ENCODE measurements around the gene PARD3.
A peak's percentile ranks its signal among the peaks of the same experiment; 100 is the strongest.

Gene PARD3

DNA sequence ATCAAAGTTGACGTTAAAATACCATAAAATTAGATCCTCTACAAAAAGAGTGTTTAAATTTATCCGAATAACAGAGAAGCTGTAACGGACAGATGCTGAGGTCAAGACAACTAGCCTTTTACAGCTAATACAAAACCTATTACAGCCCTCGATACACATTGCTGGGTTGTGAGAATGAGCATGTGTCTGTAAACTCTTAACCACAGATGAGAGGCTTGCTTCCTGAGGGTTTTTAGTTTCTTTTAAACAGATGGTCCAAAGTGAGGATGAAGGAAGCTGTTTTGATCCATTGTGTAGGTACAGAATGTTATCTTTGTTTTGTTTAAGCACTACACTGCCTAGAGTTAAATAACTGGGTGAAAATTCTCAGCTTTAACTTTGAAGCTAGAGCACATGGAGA lies 578.2 kb downstream of the PARD3 start:
- TF ChIP-seq, protein P1, sequence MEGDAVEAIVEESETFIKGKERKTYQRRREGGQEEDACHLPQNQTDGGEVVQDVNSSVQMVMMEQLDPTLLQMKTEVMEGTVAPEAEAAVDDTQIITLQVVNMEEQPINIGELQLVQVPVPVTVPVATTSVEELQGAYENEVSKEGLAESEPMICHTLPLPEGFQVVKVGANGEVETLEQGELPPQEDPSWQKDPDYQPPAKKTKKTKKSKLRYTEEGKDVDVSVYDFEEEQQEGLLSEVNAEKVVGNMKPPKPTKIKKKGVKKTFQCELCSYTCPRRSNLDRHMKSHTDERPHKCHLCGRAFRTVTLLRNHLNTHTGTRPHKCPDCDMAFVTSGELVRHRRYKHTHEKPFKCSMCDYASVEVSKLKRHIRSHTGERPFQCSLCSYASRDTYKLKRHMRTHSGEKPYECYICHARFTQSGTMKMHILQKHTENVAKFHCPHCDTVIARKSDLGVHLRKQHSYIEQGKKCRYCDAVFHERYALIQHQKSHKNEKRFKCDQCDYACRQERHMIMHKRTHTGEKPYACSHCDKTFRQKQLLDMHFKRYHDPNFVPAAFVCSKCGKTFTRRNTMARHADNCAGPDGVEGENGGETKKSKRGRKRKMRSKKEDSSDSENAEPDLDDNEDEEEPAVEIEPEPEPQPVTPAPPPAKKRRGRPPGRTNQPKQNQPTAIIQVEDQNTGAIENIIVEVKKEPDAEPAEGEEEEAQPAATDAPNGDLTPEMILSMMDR (conservative IDR thresholded peaks at IDR 0.05; ENCODE audit: control insufficient read depth, insufficient read depth, low read depth, low read length): no peak
- DNase-seq (ENCODE audit: low read depth): no peak
- H3K4me3 ChIP-seq (ENCODE audit: control insufficient read depth, low read depth, low read length): no peak overlapping the region

DNA sequence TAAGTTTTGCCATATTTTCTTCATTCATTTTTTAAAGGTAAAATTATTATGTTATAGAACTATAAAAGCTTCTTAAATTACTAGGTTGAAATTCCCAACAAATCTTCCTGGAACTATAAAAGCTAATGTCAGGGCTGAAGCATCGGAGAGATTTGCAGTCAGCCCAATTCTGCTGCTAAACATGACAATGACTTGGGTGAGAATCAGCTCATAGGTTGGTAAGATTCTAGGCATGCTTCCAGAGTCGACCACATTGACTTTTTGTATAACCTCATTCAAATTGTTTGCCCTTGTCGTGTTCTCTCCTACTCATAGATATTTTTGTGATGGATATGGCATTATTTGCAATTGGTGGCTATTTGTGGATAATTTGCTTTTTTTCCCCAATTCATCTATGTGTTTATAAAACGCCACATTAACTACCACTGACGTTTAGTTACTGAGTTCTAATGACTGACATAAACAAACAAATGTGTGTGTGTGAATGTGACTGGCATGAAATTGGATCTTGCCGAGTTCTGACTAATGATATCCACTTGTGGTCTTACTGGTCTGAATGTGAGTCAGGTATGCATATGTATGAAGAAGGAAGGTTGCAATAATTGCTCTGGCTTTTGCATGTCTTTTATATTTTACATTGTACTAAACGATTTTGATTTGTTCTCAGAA lies 579.8 kb downstream of the PARD3 start:
- no peak overlapping the region for H3K4me3 ChIP-seq (ENCODE audit: control insufficient read depth, low read depth, low read length)
- TF ChIP-seq, protein P1 (conservative IDR thresholded peaks at IDR 0.05; ENCODE audit: control insufficient read depth, insufficient read depth, low read depth, low read length): no peak
- peak; percentile 66 for DNase-seq (ENCODE audit: low read depth)

DNA sequence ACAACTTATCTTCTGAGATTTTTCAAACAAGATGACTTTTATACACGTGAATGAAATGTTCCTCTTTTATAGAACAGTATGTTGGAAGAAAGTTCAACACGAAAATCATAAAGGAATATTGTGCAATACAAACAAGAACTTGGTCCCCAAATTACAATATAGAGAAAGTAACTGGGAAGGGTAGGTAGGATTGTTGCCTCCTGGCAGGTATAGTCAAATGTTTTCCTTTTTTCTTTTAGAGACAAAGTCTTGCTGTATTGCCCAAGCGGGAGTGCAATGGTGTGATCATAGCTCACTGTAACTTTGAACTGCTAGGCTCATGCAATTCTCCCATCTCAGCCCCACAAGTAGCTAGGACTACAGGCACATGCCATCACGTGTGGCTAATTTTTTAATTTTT lies 582.6 kb downstream of the PARD3 start:
- TF ChIP-seq, protein P1 (conservative IDR thresholded peaks at IDR 0.05; ENCODE audit: control insufficient read depth, insufficient read depth, low read depth, low read length): no peak
- no peak overlapping the region for H3K4me3 ChIP-seq (ENCODE audit: control insufficient read depth, low read depth, low read length)
- no peak for DNase-seq (ENCODE audit: low read depth)

DNA sequence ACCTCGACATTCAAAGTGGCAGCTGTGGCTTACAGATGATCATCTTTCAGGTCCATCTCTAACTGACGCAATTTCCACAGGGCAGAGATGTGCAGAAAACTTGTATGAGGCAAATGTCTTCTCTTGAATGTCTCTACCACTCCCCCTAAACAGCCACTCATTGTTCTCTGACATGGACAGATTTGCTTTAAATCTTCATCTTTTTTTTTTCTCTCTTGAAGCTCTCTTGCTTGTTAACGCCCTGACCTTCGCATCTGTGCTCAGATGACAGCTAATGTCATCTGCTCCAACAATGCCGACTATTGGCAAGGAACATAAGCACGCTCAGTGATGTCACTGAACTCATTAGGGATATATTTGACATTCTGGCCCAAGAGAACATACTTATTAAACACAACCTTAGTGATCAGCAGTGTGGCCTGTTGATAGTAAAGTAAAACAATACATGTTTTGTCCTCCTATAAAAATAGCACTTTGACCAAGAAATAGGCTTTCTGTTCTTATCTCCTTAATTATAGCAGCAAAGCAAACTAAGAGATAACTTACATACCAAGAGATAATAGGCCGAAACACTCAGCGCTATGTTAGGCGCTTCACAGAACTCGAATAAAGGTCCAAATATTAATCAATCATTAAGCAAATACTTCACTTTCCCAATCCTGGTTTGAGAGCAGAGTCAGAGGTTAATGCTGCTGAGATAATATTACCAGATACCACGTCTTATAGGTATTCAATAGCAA lies 583.5 kb downstream of the PARD3 start:
- DNase-seq (ENCODE audit: low read depth): no peak
- TF ChIP-seq, protein P1 (conservative IDR thresholded peaks at IDR 0.05; ENCODE audit: control insufficient read depth, insufficient read depth, low read depth, low read length): no peak
- no peak overlapping the region for H3K4me3 ChIP-seq (ENCODE audit: control insufficient read depth, low read depth, low read length)

DNA sequence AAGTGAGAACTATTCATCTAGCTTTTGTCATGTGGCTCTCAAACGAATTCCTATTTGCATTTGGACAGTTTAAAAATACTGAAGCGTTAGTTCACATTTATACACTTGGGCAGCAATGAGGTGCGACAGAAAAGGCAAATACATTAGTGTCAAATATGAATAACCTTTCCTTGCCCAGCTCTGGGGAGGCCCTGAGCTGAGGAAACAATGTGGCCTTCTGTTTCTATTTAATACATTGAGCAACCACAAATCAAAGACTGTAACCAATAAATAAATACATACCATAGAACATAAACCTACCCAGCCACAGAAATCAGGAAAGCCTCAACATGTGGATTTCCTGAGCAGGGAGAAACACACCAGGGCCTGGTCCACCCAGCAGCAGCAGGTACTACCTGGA lies 585.2 kb downstream of the PARD3 start:
- no peak for DNase-seq (ENCODE audit: low read depth)
- TF ChIP-seq, protein P1 (conservative IDR thresholded peaks at IDR 0.05; ENCODE audit: control insufficient read depth, insufficient read depth, low read depth, low read length): no peak
- no peak overlapping the region for H3K4me3 ChIP-seq (ENCODE audit: control insufficient read depth, low read depth, low read length)

DNA sequence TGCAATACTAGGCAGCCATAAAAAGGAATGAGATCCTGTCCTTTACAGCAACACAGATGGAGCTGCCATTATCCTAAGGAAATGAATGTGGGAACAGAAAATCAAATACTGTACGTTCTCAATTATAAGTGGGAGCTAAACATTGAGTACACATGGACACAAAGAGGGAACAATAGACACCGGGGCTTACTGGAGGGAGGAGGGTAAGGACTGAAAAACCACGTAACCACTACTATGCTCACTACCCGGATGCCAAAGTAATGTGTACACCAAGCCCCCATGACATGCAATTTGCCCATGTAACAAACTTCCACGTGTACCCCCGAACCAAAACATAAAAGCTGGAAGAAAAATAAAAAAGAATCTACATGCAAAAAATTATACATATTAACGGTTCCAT lies 587.0 kb downstream of the PARD3 start:
- no peak for DNase-seq (ENCODE audit: low read depth)
- TF ChIP-seq, protein P1 (conservative IDR thresholded peaks at IDR 0.05; ENCODE audit: control insufficient read depth, insufficient read depth, low read depth, low read length): no peak
- H3K4me3 ChIP-seq (ENCODE audit: control insufficient read depth, low read depth, low read length): no peak overlapping the region

Measured in fibroblast of mammary gland (primary cell).